Right kidney (tissue), 1 donor: ENCODE measurements around the gene LONRF3.
"Not testable (repeated sequence)": the region's sequence is repeated elsewhere in the genome, so short reads cannot be mapped to it uniquely, and the experiment has no call there.

Source experiments
- DNase-seq: peaks from one replicate; pipeline ENCODE4 v3.0.0-alpha.2; 2016

Gene LONRF3

GRCh38 chrX:118988911-118989310 is 14.5 kb downstream of the LONRF3 start:
- DNase-seq: no peak

GRCh38 chrX:118989886-118990285 is 15.5 kb downstream of the LONRF3 start:
- DNase-seq: no peak

- no peak for DNase-seq
Observed at GRCh38 chrX:118990512-118991227, 16.3 kb downstream of the LONRF3 start.

GRCh38 chrX:118992441-118993121 is 18.2 kb downstream of the LONRF3 start:
- DNase-seq: not testable (repeated sequence)

GRCh38 chrX:119003462-119003861 is 29.0 kb downstream of the LONRF3 start:
- DNase-seq: no peak

- peak; percentile 8 for DNase-seq
Observed at GRCh38 chrX:119004920-119005524, 30.6 kb downstream of the LONRF3 start.

GRCh38 chrX:119007189-119007770 is 32.9 kb downstream of the LONRF3 start:
- DNase-seq: no peak

- DNase-seq: peak; percentile 2
Observed at GRCh38 chrX:119008110-119008744, 33.8 kb downstream of the LONRF3 start.

- DNase-seq: no peak
Observed at GRCh38 chrX:119009071-119009470, 34.7 kb downstream of the LONRF3 start.

GRCh38 chrX:119010491-119010890 is 36.1 kb downstream of the LONRF3 start:
- DNase-seq: no peak

GRCh38 chrX:119013164-119013563 is 38.7 kb downstream of the LONRF3 start:
- no peak for DNase-seq

- no peak for DNase-seq
Observed at GRCh38 chrX:119015407-119016237, 41.2 kb downstream of the LONRF3 start.

GRCh38 chrX:119017077-119017476 is 42.7 kb downstream of the LONRF3 start:
- DNase-seq: no peak

GRCh38 chrX:119025900-119026299 is 51.5 kb downstream of the LONRF3 start:
- no peak for DNase-seq

- not testable (repeated sequence) for DNase-seq
Observed at GRCh38 chrX:119026344-119026743, 51.9 kb downstream of the LONRF3 start.

- not testable (repeated sequence) for DNase-seq
Observed at GRCh38 chrX:119027960-119028732, 53.7 kb downstream of the LONRF3 start.

- DNase-seq: no peak
Observed at GRCh38 chrX:119028733-119029330, 54.4 kb downstream of the LONRF3 start.

GRCh38 chrX:119029656-119030055 is 55.2 kb downstream of the LONRF3 start:
- not testable (repeated sequence) for DNase-seq

GRCh38 chrX:119030990-119031389 is 56.6 kb downstream of the LONRF3 start:
- DNase-seq: no peak
